ENCODE results near the gene KCNQ4. TPM values are rescaled to one million over a fixed set of nuclear protein-coding genes. Genes with fewer than 3 reads are reported as not detected.

The KCNQ4 gene
- total and polyA plus RNA-seq, 2 of the 4 experiments (the other 2 are of a cell fraction), result 0.07 TPM; not detected in 1

- TF ChIP-seq RCOR1 (IDR thresholded peaks at IDR 0.05; ENCODE audit: insufficient replicate concordance, low read length) (no peak), POLR2A (IDR thresholded peaks at IDR 0.05; ENCODE audit: low read depth, low read length) (no peak)
Observed at GRCh38 chr1:40772146-40772955, 11.2 kb upstream of the KCNQ4 start (continued).

GRCh38 chr1:40773748-40774265 is 9.8 kb upstream of the KCNQ4 start:
- no peak overlapping the region for H2AK5ac ChIP-seq (ENCODE audit: low read depth, low read length)
- H3K4me3 ChIP-seq (ENCODE audit: insufficient read depth, low read depth, low read length), result no peak overlapping the region
- H3K4me1 ChIP-seq (ENCODE audit: control insufficient read depth, insufficient read depth, low read length), result peaks cover 3% of the 10 kb centered on the region; the same call in 1 of the 2 replicates
- H2BK5ac ChIP-seq (ENCODE audit: low read depth, low read length, poor library complexity, severe bottlenecking), result no peak overlapping the region
- H3K56ac ChIP-seq (ENCODE audit: extremely low read depth, insufficient read depth, low read length), result no peak overlapping the region
- H4K8ac ChIP-seq (ENCODE audit: low read depth in 2 of 2, low read length in 2 of 2), result no peak overlapping the region
- H2BK15ac ChIP-seq (ENCODE audit: low read depth, low read length), result no peak overlapping the region
- no peak overlapping the region for H2AFZ ChIP-seq (replicated peaks; ENCODE audit: low read length, poor library complexity)
- H3K79me1 ChIP-seq (ENCODE audit: low read depth in 1 of 2, low read length in 2 of 2), result 0 out of 4 replicates have a peak, but pooled peaks cover 0 to 4% of the 10 kb centered on the region in 2 experiments
- ATAC-seq (ENCODE audit: low read depth) (no peak; the same call in 1 of the 2 replicates), DNase-seq (no peak)
- no peak overlapping the region for H3K9ac ChIP-seq (ENCODE audit: low read depth, low read length)
- peaks cover 22% of the 10 kb centered on the region for H3K36me3 ChIP-seq (ENCODE audit: control insufficient read depth, insufficient read depth, low read length)
- dilution Hi-C loops (cut with HindIII; ENCODE audit: low sequenced_read_pairs, unreplicated experiment), result no loop called here
- H2AK9ac ChIP-seq (replicated peaks; ENCODE audit: low read depth, low read length, poor library complexity), result no peak overlapping the region
- H3K27me3 ChIP-seq (ENCODE audit: control insufficient read depth, insufficient read depth, low read length), result no peaks in the 10 kb centered on the region
- TF ChIP-seq MXI1 (IDR thresholded peaks at IDR 0.05; ENCODE audit: borderline replicate concordance, low read depth, low read length), result no peak
- no peak for TF ChIP-seq MAFK (IDR thresholded peaks at IDR 0.05; ENCODE audit: low read depth, low read length)
- no peak for TF ChIP-seq ELK1 (IDR thresholded peaks at IDR 0.05; ENCODE audit: borderline replicate concordance, low read depth, low read length)
- no peak for TF ChIP-seq MAZ (IDR thresholded peaks at IDR 0.05; ENCODE audit: borderline replicate concordance, low read depth, low read length)
- TF ChIP-seq, protein P1, sequence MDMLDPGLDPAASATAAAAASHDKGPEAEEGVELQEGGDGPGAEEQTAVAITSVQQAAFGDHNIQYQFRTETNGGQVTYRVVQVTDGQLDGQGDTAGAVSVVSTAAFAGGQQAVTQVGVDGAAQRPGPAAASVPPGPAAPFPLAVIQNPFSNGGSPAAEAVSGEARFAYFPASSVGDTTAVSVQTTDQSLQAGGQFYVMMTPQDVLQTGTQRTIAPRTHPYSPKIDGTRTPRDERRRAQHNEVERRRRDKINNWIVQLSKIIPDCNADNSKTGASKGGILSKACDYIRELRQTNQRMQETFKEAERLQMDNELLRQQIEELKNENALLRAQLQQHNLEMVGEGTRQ (IDR thresholded peaks at IDR 0.05; ENCODE audit: low read depth, low read length), result no peak
- TF ChIP-seq CEBPB (IDR thresholded peaks at IDR 0.05; ENCODE audit: low read depth, low read length), result no peak
- TF ChIP-seq RCOR1 (IDR thresholded peaks at IDR 0.05; ENCODE audit: insufficient replicate concordance, low read length), result no peak
- H2BK20ac ChIP-seq (ENCODE audit: low read depth, low read length), result no peak overlapping the region
- intact Hi-C loops (cut with micrococcal nuclease), result loop anchor here (2.0 to 5.0 kb wide), 2 partner anchors 77 to 178 kb away; no protein-coding TSS in a partner anchor
- H3K14ac ChIP-seq (replicated peaks; ENCODE audit: low read depth, low read length), result no peak overlapping the region; the same call in 1 of the 2 replicates
- no CpG with 5 or more reads among the region's 6 CpGs for WGBS, 2 experiments (ENCODE audit: extremely low coverage in 2 of 2, insufficient read length in 1 of 2)
- BruUV-seq (replicated peaks), result no TSS peak
- H3K23ac ChIP-seq (ENCODE audit: low read depth, low read length), result no peak overlapping the region
- POLR2A ChIA-PET (ENCODE audit: unreplicated experiment), result no interaction called here
- no peak overlapping the region for H4K91ac ChIP-seq (ENCODE audit: insufficient read depth, low read depth, low read length)
- H3K4ac ChIP-seq (ENCODE audit: low read depth, low read length), result no peak overlapping the region
- H2BK120ac ChIP-seq (ENCODE audit: low read depth, low read length), result no peak overlapping the region
- peaks cover 6% of the 10 kb centered on the region for H3K9me3 ChIP-seq (ENCODE audit: control insufficient read depth, insufficient read depth, low read length)
- H3K18ac ChIP-seq (ENCODE audit: low read depth, low read length), result no peak overlapping the region
- CTCF ChIA-PET, result interaction anchor here (0.7 to 1.7 kb wide), 7 partner anchors 9 to 178 kb away, joined by 3 to 7 read pairs (median 4); no protein-coding TSS in a partner anchor
- no peak overlapping the region for H4K5ac ChIP-seq (ENCODE audit: low read depth, low read length)
- in situ Hi-C loops (cut with MboI; ENCODE audit: low sequenced_read_pairs), result no loop called here
- no peak overlapping the region for H3K27ac ChIP-seq (ENCODE audit: insufficient read depth, low read length)
- no peaks in the 10 kb centered on the region for H4K20me1 ChIP-seq (ENCODE audit: insufficient read depth, low read length)
- H3K9me1 ChIP-seq (ENCODE audit: insufficient read depth, low read length), result peaks cover 11% of the 10 kb centered on the region; the same call in 1 of the 2 replicates
- H3K4me2 ChIP-seq (ENCODE audit: low read depth, low read length), result no peak overlapping the region

Data from IMR-90 (cell line).